GM21447 (cell line): ENCODE results near the gene CD99.
"Not testable (repeated sequence)": the region's sequence is repeated elsewhere in the genome, so short reads cannot be mapped to it uniquely, and the experiment has no call there.

Experiments used
- ATAC-seq: cut with Tn5 transposase; IDR thresholded peaks from one replicate; pipeline ENCODE4 v1.9.1; 2021; ENCODE audit not compliant: unreplicated experiment

The CD99 gene

DNA sequence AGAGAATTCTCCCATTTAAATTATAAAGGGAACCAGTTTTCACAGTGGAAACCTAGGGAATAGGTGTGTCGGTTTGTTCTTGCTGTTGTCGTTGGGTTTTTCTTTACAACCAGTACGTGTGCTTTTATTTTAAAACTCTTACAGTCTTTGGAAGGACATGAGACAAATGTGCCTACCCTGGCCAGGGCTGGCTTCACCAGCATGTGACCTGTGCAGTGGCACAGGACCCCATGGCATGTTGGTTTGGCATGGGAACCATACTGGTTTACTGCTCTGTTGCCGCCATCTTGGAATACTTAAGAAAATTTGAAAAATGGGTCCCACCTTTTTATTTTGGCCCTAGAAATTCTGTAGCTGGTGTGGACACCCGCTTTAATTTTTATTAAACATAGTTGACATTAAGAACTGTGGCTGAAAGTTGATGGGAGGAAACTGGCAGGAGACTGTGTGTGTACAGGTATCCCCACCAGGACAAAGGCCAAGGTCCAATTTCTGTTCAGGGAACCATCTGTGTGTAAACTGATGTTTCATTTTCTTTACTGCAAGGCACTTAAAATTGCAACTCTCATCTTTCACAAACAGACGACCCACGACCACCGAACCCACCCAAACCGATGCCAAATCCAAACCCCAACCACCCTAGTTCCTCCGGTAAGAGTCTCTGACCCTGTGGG lies 28.8 kb downstream of the CD99 start:
- ATAC-seq, result no peak

GRCh38 chrX:2723286-2723879 lies 32.3 kb downstream of the CD99 start:
- ATAC-seq, result no peak

DNA sequence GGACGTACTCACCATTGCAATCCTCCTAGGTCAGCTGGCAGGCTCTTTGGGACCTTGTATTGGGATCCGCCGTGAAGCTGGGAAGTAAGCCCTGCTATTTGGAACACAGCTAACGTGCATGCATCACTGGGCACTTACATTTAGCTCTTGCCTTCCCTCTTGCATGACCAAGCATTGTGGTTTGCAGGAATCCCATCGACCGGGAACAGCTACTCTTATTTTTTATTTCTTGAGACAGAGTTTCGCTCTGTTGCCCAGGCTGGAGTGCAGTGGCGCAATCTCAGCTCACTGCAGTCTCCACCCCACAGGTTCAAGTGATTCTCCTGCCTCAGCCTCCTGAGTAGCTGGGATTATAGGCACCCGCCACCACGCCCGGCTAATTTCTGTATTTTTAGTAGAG lies 36.2 kb downstream of the CD99 start:
- not testable (repeated sequence) for ATAC-seq

DNA sequence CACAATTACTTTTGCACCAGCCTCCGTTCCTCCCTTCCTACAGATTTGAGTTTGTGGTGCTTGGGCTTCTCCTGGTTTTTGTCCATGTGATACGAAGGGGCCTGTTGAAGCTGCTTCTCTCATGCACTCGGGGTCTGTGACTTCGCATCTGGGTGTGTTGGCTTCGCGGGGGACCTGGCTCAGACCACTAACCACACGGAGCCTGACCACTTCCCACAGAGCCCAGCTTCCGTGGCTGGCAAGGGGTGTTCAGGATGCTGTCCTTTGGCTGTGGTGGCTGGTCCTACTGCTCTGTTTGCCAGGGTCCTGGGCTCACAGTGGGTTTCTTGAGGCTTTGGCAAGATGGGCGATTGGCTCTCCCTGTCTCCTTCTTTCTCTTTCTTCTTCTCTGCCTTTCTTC lies 41.0 kb downstream of the CD99 start:
- no peak for ATAC-seq

GRCh38 chrX:2732649-2733048 lies 41.6 kb downstream of the CD99 start:
- ATAC-seq, result no peak

DNA sequence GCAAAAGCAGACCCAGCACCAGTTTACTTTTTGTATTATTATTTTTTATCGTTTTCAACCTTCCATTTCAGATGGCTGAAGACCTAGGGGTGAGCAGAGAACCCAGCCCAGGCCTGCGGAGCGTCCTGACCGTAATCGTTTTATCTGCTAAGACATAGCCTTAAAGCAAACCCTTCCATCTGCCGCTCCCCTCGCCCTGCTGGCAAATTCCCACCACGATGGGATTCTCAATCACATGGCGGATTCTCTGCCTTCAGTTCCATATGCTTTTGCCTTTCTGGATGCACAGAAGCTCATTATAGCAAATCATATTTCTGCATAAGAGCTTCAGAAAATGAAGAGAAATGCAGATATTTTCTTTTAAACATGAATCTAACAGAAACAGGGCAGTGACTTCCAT lies 42.2 kb downstream of the CD99 start:
- ATAC-seq, result no peak

GRCh38 chrX:2735270-2735669 lies 44.2 kb downstream of the CD99 start:
- ATAC-seq, result no peak

GRCh38 chrX:2740672-2741071 lies 49.6 kb downstream of the CD99 start:
- no peak for ATAC-seq

GRCh38 chrX:2741386-2741785 lies 50.3 kb downstream of the CD99 start:
- ATAC-seq, result no peak

- not testable (repeated sequence) for ATAC-seq
Measured at GRCh38 chrX:2746250-2746649, 55.2 kb downstream of the CD99 start.

DNA sequence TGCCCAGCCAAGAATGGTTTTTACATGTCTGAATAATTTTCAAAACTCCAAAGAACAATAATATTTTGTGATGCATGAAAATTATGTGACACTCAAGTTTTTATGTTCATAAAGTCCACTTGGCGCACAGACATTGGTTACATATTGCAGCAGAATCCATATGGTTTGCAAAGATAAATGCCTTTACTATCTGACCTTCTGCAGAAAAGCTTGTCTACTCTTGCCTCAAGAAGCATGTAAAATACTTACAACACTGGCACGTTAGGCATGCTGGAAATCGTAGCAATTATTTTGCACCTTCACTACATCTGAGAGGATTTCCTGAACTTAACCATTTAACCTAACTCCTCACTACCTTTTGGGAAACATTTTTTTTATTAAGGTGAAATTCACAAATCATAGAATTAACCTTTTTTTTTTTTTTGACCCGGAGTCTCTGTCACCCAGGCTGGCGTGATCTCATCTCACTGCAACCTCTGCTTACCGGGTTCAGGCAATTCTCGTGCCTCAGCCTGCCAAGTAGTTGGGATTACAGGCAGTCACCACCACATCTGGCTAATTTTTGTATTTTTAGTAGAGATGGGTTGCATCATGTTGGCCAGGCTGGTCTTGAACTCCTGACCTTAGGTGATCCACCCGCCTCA lies 57.2 kb downstream of the CD99 start:
- no peak for ATAC-seq

DNA sequence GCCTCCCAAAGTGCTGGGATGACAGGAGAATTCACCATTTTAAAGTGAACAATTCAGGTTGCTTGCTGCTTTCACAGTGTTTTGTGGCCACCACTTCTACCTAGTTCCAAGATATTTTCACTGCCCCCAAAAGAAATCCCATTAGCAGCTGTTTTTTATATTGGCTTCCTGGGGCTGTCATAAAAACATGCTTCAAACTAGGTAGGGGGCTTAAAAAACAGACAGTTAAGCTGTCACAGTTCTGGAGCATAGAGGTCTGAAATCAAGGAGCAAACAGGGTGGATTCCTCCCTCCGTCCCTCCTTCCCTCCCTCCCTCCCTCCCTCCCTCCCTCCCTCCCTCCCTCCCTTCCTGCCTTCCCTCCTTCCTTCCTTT lies 57.7 kb downstream of the CD99 start:
- ATAC-seq, result no peak

DNA sequence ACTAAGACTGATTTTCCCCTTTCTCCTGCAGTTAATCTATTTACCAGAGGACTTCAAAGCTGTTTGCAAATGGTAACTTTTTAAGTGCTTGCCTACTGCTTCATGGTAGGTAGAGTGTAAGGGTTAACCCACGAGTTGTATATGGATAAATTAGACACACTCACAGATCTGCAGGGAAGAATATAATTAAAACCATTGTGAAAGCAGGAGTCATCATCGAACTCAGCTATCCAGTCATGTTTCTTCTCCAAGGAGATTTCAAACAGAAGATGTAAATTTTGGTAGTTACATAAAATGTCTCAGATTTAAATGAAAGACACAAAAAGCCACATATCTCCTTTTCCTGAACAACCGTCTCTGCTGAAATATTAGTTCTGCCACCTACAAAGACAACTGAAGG lies 60.2 kb downstream of the CD99 start:
- ATAC-seq, result no peak

DNA sequence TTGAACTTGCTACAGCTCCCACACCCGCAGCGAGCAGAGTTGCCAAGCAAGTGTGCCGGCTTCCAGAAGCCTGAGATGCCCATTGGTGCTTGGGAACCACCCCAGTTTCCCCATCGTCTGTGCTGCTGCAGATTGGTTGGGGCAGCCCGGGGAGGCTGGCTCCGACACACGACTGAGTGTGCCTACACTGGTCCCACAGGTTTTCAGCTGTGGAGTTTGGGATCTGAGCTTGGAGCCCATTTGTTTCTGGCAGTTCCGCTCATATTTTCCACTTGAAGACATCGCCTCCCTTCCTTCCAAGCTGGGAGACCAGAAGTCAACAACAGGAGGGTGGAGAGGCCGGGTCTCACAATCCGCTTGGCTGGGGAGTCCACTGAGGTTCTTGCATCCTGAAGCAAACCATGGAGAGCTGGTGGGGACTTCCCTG lies 60.8 kb downstream of the CD99 start, which contains the start of gene XG:
Gene XG (plus strand): TSS at position 167 of the 427 bp plus-strand sequence. CDS start 235 bp downstream, at position 402.
- not testable (repeated sequence) for ATAC-seq

GRCh38 chrX:2752441-2752840 lies 61.3 kb downstream of the CD99 start:
- ATAC-seq, result not testable (repeated sequence)

DNA sequence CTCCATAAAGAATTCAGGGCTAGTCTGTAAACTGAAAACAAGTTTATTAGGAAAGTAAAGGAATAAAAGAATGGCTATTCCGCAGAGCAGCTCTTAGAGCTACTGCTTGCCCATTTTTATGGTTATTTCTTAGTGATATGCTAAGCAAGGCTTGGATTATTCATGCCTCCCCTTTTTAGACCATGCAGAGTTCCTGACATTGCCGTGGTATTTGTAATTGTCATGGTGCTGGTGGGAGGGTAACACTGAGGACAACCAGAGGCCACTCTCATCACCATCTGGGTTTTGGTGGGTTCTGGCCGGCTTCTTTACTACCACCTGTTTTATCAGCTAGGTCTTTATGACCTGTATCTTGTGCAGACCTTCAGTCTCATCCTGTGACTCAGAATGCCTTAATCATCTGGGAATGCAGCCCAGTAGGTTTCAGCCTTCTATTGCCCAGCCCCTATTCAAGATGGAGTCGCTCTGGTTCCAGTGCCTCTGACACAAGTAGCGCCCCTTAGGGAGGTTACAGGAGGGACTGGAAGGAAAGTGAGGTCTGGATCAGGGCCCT lies 64.1 kb downstream of the CD99 start:
- not testable (repeated sequence) for ATAC-seq

DNA sequence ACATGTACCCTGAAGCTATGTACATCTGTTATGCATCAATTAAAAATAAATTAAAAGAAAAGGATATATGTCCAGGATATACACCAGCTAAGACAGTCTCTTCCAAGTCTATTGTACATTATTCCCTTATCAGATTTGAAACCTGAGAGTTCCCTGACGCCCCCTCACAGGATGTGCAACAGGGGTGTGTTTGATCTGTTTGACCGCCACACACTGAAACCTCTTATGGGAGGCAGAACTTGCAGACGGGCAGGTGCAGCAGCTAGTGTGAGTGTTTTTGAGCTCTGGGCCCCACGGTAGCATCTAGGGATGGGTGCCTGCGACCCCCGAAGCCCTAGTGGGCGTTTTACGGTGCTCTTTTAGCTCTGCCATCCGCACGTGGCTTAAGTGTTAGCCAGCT lies 65.5 kb downstream of the CD99 start:
- ATAC-seq, result no peak

- ATAC-seq, result no peak
Measured at GRCh38 chrX:2761246-2761645, 70.2 kb downstream of the CD99 start.

DNA sequence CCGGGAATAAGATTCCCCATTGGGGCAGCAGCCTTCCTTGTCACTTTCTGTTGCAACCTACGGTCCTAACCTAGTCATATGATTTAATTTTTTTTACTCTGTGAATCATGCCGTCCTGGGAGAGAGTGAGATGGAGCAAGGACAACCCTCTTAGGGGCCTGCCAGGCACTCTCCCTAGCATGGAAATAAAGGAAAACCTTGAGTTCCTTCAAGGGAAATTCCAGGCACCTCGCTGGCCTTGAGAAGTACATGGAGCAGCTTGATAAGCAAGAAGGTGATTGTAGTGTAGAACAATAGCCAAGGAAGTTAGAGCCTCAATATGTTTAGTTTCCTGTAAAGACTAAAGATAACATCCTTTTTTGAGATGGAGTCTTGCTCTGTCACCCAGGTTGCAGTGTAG lies 71.6 kb downstream of the CD99 start:
- ATAC-seq, result not testable (repeated sequence)

DNA sequence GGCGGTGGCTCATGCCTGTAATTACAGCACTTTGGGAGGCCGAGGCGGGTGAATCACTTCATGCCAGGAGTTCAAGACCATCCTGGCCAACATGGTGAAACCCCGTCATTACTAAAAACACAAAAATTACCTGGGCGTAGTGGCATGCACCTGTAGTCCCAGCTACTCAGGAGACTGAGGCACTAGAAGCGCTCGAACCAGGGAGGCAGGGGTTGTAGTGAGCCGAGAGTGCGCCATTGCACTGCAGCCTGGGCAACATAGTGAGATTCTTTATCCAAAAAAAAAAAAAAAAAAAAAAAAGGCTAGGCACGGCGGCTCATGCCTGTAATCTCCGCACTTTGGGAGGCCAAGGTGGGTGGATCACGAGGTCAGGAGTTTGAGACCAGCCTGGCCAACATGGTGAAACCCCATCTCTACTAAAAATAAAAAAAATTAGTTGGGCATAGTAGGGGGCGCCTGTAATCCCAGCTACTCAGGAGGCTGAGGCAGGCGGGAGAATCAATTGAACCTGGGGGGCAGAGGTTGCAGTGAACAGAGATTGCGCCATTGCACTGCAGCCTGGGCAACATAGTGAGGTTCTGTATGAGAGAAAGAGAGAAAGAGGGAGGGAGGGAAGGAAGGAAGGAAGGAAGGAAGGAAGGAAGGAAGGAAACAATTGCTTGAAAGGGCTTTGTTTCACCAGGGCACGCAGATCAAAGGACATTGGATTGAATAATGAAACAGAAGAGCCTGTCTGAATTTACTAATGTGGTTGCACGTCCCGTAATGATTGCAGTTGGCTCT lies 73.9 kb downstream of the CD99 start:
- not testable (repeated sequence) for ATAC-seq

GRCh38 chrX:2765549-2765830 lies 74.4 kb downstream of the CD99 start:
- no peak for ATAC-seq
